HepG2 (cell line): ENCODE results near the gene PITHD1. TPM values are rescaled to one million over a fixed set of nuclear protein-coding genes. Genes with fewer than 3 reads are reported as not detected.

Source experiments
- CCDC6 ChIP-seq: sonication (generic); formaldehyde crosslinking; IDR thresholded peaks from 2 replicates; pipeline ENCODE4 v1.8.1; 2022; ENCODE audit warnings: mild to moderate bottlenecking, missing genetic modification reagents, moderate library complexity
- CENPT ChIP-seq: sonication (generic); formaldehyde crosslinking; IDR thresholded peaks from 2 replicates; pipeline ENCODE4 v1.8.0; 2022; ENCODE audit warnings: low read depth, mild to moderate bottlenecking, moderate library complexity, missing genetic modification reagents
- JUNB ChIP-seq: sonication (generic); formaldehyde crosslinking; IDR thresholded peaks from 2 replicates; pipeline ENCODE4 v1.8.0; 2022; ENCODE audit warnings: missing genetic modification reagents, mild to moderate bottlenecking, borderline replicate concordance
- KAT7 ChIP-seq: IDR thresholded peaks from 2 replicates; pipeline ENCODE4 v1.6.1; 2018; ENCODE audit warnings: borderline replicate concordance, missing compliant biosample characterization
- NFYC ChIP-seq: IDR thresholded peaks from 2 replicates; pipeline ENCODE4 v1.6.1; 2016; ENCODE audit warnings: missing genetic modification reagents, missing compliant biosample characterization
- POGZ ChIP-seq: sonication (generic); formaldehyde crosslinking; IDR thresholded peaks from 2 replicates; pipeline ENCODE4 v1.4.0; 2020; ENCODE audit warnings: mild to moderate bottlenecking, missing genetic modification reagents
- RAD51 ChIP-seq: fragments of 450-650 bp; IDR thresholded peaks from 2 replicates; pipeline ENCODE4 v1.6.1; 2016; ENCODE audit warnings: borderline replicate concordance
- SMARCC2 ChIP-seq: fragments of 450-650 bp; IDR thresholded peaks from 2 replicates; pipeline ENCODE4 v1.6.1; 2017; ENCODE audit warnings: antibody characterized with exemption, mild to moderate bottlenecking
- TCF7 ChIP-seq: sonication (generic); IDR thresholded peaks from 2 replicates; pipeline ENCODE4 v1.6.1; 2016; ENCODE audit warnings: antibody characterized with exemption, low read depth
- TMF1 ChIP-seq: sonication (generic); formaldehyde crosslinking; IDR thresholded peaks from 2 replicates; pipeline ENCODE4 v1.8.1; 2022; ENCODE audit warnings: low read depth, missing genetic modification reagents
- ZBTB34 ChIP-seq: sonication (generic); formaldehyde crosslinking; IDR thresholded peaks from 2 replicates; pipeline ENCODE4 v1.8.0; 2022; ENCODE audit warnings: mild to moderate bottlenecking, missing genetic modification reagents
- ZBTB4 ChIP-seq: sonication (generic); formaldehyde crosslinking; IDR thresholded peaks from 2 replicates; pipeline ENCODE4 v1.4.0; 2020; ENCODE audit warnings: missing genetic modification reagents, mild to moderate bottlenecking, borderline replicate concordance
- ZNF225 ChIP-seq: sonication (generic); formaldehyde crosslinking; IDR thresholded peaks from 2 replicates; pipeline ENCODE4 v1.4.0; 2020; ENCODE audit warnings: mild to moderate bottlenecking, missing genetic modification reagents
- ZNF234 ChIP-seq: sonication (generic); formaldehyde crosslinking; conservative IDR thresholded peaks from 2 replicates; pipeline ENCODE4 v1.5.1; 2020; ENCODE audit warnings: mild to moderate bottlenecking, missing genetic modification reagents
- ZNF30 ChIP-seq: sonication (generic); formaldehyde crosslinking; IDR thresholded peaks from 2 replicates; pipeline ENCODE4 v1.5.0; 2020; ENCODE audit warnings: mild to moderate bottlenecking, missing genetic modification reagents
- ZNF326 ChIP-seq: sonication (generic); formaldehyde crosslinking; IDR thresholded peaks from 2 replicates; pipeline ENCODE4 v1.4.0; 2020; ENCODE audit warnings: missing genetic modification reagents, borderline replicate concordance
- ZNF446 ChIP-seq: sonication (generic); formaldehyde crosslinking; IDR thresholded peaks from 2 replicates; pipeline ENCODE4 v1.5.0; 2020; ENCODE audit warnings: mild to moderate bottlenecking, missing genetic modification reagents
- ZNF547 ChIP-seq: sonication (generic); formaldehyde crosslinking; IDR thresholded peaks from 2 replicates; pipeline ENCODE4 v1.5.1; 2020; ENCODE audit warnings: mild to moderate bottlenecking, missing genetic modification reagents
- ZNF563 ChIP-seq: sonication (generic); formaldehyde crosslinking; IDR thresholded peaks from 2 replicates; pipeline ENCODE4 v1.8.0; 2022; ENCODE audit warnings: mild to moderate bottlenecking, moderate library complexity, missing genetic modification reagents
- ZNF609 ChIP-seq: sonication (generic); formaldehyde crosslinking; IDR thresholded peaks from 2 replicates; pipeline ENCODE4 v1.4.0; 2020; ENCODE audit warnings: mild to moderate bottlenecking, missing genetic modification reagents, borderline replicate concordance
- ZNF777 ChIP-seq: sonication (generic); formaldehyde crosslinking; IDR thresholded peaks from 2 replicates; pipeline ENCODE4 v1.4.0; 2020; ENCODE audit warnings: missing genetic modification reagents
- ZNF790 ChIP-seq: sonication (generic); formaldehyde crosslinking; IDR thresholded peaks from 2 replicates; pipeline ENCODE4 v1.8.0; 2022; ENCODE audit warnings: missing genetic modification reagents, mild to moderate bottlenecking, borderline replicate concordance
- ZNF878 ChIP-seq: sonication (generic); formaldehyde crosslinking; IDR thresholded peaks from 2 replicates; pipeline ENCODE4 v1.8.1; 2023; ENCODE audit warnings: mild to moderate bottlenecking, missing genetic modification reagents, moderate library complexity
- polyA plus RNA-seq, 8 experiments: library from polyadenylated mRNA; depleted of rRNA in 3 of 8; stranded (reverse) in 7 of 8; unstranded in 1 of 8; fragments of >200 nt; fragmentation: Illumina TruSeq in 4 of 8; extraction: Trizol in 4 of 8; gene quantifications; 2 replicates each; pipeline versions ENCODE4 v1.2.1 to v1.2.3, GENCODE V29; 2011 to 2016; ENCODE audit warnings: low read depth in 4 of 8, missing spikeins in 1 of 8, mixed read lengths in 1 of 8; ENCODE audit not compliant: insufficient read depth in 1 of 8
- total RNA-seq, 5 experiments: library from RNA; depleted of rRNA; stranded (reverse); fragments of >200 nt; fragmentation: Illumina TruSeq; extraction: Trizol; gene quantifications; 2 replicates each; pipeline ENCODE4 v1.2.3, GENCODE V29; 2016; ENCODE audit warnings: low read depth in 1 of 5

Gene PITHD1
- total and polyA plus RNA-seq, 2 of the 13 experiments (the other 11 are each of a cell fraction or from before 2014, with no cell fraction given): 28.0 to 37.3 TPM

- TF ChIP-seq ZNF446 (CRISPR knock-in tag) (no peak), ZNF326 (CRISPR knock-in tag) (no peak), TCF7 (peak; percentile 95), ZNF777 (CRISPR knock-in tag) (no peak), CCDC6 (CRISPR knock-in tag) (no peak), CENPT (no peak), NFYC (CRISPR knock-in tag) (no peak), ZNF878 (CRISPR knock-in tag) (no peak), ZNF225 (CRISPR knock-in tag) (no peak), JUNB (CRISPR knock-in tag) (no peak), ZNF547 (CRISPR knock-in tag) (no peak), ZNF563 (CRISPR knock-in tag) (no peak), ZNF609 (CRISPR knock-in tag) (no peak), ZBTB4 (CRISPR knock-in tag) (no peak), SMARCC2 (no peak), ZNF234 (CRISPR knock-in tag) (no peak), POGZ (CRISPR knock-in tag) (no peak), ZNF790 (CRISPR knock-in tag) (no peak), ZBTB34 (no peak), TMF1 (CRISPR knock-in tag) (no peak), RAD51 (no peak), ZNF30 (no peak), KAT7 (CRISPR knock-in tag) (no peak; the same call in 1 of the 2 replicates)
Measured at GRCh38 chr1:23809751-23810171, 31.5 kb downstream of the PITHD1 start (continued).
